Glutamatergic neuron (in vitro differentiated cells): ENCODE measurements around the gene CNTNAP2. TPM values are rescaled to one million over a fixed set of nuclear protein-coding genes. Genes with fewer than 3 reads are reported as not detected.

Experiments
- DNase-seq: peaks from one replicate; pipeline ENCODE4 v3.0.0; 2022
- H3K27ac Mint-ChIP-seq: one replicate; pipeline ENCODE4 v1.8.0; 2020; ENCODE audit warnings: mild to moderate bottlenecking, mixed read lengths, inconsistent platforms; ENCODE audit not compliant: unreplicated experiment
- H3K27me3 Mint-ChIP-seq: one replicate; pipeline ENCODE4 v1.8.0; 2020; ENCODE audit warnings: mild to moderate bottlenecking, moderate library complexity, mixed read lengths, inconsistent platforms; ENCODE audit not compliant: unreplicated experiment
- H3K36me3 Mint-ChIP-seq: one replicate; pipeline ENCODE4 v1.8.0; 2020; ENCODE audit warnings: mild to moderate bottlenecking, mixed read lengths, inconsistent platforms; ENCODE audit not compliant: unreplicated experiment
- H3K4me1 Mint-ChIP-seq: one replicate; pipeline ENCODE4 v1.8.0; 2020; ENCODE audit warnings: mild to moderate bottlenecking, low read depth, mixed read lengths, inconsistent platforms; ENCODE audit not compliant: unreplicated experiment
- H3K4me3 Mint-ChIP-seq: one replicate; pipeline ENCODE4 v1.8.0; 2020; ENCODE audit warnings: mild to moderate bottlenecking, mixed read lengths, inconsistent platforms; ENCODE audit not compliant: unreplicated experiment
- H3K9me3 Mint-ChIP-seq: one replicate; pipeline ENCODE4 v1.8.0; 2020; ENCODE audit warnings: mild to moderate bottlenecking, moderate library complexity, mixed read lengths, inconsistent platforms; ENCODE audit not compliant: unreplicated experiment
- total RNA-seq: library from RNA; stranded (reverse); fragmentation: NEBNext Ultra II Directional; extraction: Animal tissue kit (Norgen Biotek cat#: 25700); gene quantifications from one replicate; pipeline ENCODE4 v1.2.1, GENCODE V29; 2021; ENCODE audit not compliant: unreplicated experiment
- TF ChIP-seq, protein P1 (sequence below): fragments of 200-600 bp; sonication (generic); IDR thresholded peaks from one replicate; pipeline ENCODE4 v1.5.0; 2021; ENCODE audit not compliant: partially characterized antibody, unreplicated experiment

CNTNAP2 gene
- total RNA-seq, 1 donor from 2014 or later: 25.8 TPM

GRCh38 chr7:148118371-148118770, 2001.8 kb downstream of the CNTNAP2 start:
- Mint-ChIP-seq H3K4me3 (no peak overlapping the region), H3K27me3 (no peaks in the 10 kb centered on the region), H3K36me3 (no peaks in the 10 kb centered on the region), H3K4me1 (no peaks in the 10 kb centered on the region), H3K27ac (no peak overlapping the region), H3K9me3 (no peaks in the 10 kb centered on the region)
- DNase-seq: no peak
- TF ChIP-seq, protein P1, sequence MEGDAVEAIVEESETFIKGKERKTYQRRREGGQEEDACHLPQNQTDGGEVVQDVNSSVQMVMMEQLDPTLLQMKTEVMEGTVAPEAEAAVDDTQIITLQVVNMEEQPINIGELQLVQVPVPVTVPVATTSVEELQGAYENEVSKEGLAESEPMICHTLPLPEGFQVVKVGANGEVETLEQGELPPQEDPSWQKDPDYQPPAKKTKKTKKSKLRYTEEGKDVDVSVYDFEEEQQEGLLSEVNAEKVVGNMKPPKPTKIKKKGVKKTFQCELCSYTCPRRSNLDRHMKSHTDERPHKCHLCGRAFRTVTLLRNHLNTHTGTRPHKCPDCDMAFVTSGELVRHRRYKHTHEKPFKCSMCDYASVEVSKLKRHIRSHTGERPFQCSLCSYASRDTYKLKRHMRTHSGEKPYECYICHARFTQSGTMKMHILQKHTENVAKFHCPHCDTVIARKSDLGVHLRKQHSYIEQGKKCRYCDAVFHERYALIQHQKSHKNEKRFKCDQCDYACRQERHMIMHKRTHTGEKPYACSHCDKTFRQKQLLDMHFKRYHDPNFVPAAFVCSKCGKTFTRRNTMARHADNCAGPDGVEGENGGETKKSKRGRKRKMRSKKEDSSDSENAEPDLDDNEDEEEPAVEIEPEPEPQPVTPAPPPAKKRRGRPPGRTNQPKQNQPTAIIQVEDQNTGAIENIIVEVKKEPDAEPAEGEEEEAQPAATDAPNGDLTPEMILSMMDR: no peak

GRCh38 chr7:148121401-148121800, 2004.8 kb downstream of the CNTNAP2 start:
- DNase-seq: no peak
- H3K4me3 Mint-ChIP-seq: no peak overlapping the region
- H3K36me3 Mint-ChIP-seq: no peaks in the 10 kb centered on the region
- H3K4me1 Mint-ChIP-seq: no peaks in the 10 kb centered on the region
- H3K27ac Mint-ChIP-seq: no peak overlapping the region
- H3K9me3 Mint-ChIP-seq: no peaks in the 10 kb centered on the region
- no peaks in the 10 kb centered on the region for H3K27me3 Mint-ChIP-seq
- TF ChIP-seq, protein P1: no peak

- Mint-ChIP-seq H3K4me3 (no peak overlapping the region), H3K36me3 (no peaks in the 10 kb centered on the region), H3K4me1 (no peaks in the 10 kb centered on the region), H3K9me3 (no peaks in the 10 kb centered on the region), H3K27ac (no peak overlapping the region), H3K27me3 (no peaks in the 10 kb centered on the region)
- TF ChIP-seq, protein P1: no peak
- DNase-seq: no peak
Observed at GRCh38 chr7:148121847-148122246, 2005.2 kb downstream of the CNTNAP2 start.

DNA sequence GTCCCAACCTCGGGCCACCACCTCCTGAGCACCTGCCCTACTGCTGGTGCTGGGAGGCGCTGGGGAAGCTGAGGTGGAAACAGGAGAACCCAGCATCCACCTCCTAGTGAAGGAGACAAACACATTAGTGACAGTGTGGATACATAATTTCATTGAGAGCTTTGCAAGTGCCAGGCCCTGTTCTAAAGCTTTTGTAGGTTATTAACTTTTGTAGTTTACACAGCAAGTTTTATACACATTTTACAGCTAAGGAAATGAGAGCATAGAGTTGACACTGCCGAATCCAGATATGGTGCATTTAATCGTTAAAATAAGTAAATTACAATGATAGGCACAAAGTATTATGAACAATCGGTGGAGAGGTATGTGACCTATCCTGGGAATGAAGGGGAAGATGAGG, 2007.9 kb downstream of the CNTNAP2 start:
- H3K4me1 Mint-ChIP-seq: no peaks in the 10 kb centered on the region
- H3K27ac Mint-ChIP-seq: no peak overlapping the region
- H3K4me3 Mint-ChIP-seq: no peak overlapping the region
- H3K27me3 Mint-ChIP-seq: no peaks in the 10 kb centered on the region
- TF ChIP-seq, protein P1: no peak
- no peaks in the 10 kb centered on the region for H3K36me3 Mint-ChIP-seq
- no peak for DNase-seq
- H3K9me3 Mint-ChIP-seq: no peaks in the 10 kb centered on the region

- no peak for DNase-seq
- Mint-ChIP-seq H3K4me3 (no peak overlapping the region), H3K27me3 (no peaks in the 10 kb centered on the region), H3K36me3 (no peaks in the 10 kb centered on the region), H3K27ac (no peak overlapping the region), H3K9me3 (peaks cover 1% of the 10 kb centered on the region), H3K4me1 (peaks cover 2% of the 10 kb centered on the region)
- TF ChIP-seq, protein P1: no peak
Observed at GRCh38 chr7:148127374-148127773, 2010.8 kb downstream of the CNTNAP2 start.
